Bronchial epithelial cell (primary cell): Measurements from ENCODE around the gene CTAGE9. TPM values are rescaled to one million over a fixed set of nuclear protein-coding genes. Genes with fewer than 3 reads are reported as not detected.
A peak's percentile ranks its signal among the peaks of the same experiment; 100 is the strongest.

Experiments used
- DNase-seq: peaks from one replicate; pipeline ENCODE4 v3.0.0-alpha.2; 2010; ENCODE audit warnings: low read depth
- FAIRE-seq: peaks from 2 replicates; lab custom pipeline; 2011; peaks lifted over from hg19 to GRCh38; lab: Jason Lieb, UNC
- H3K27me3 ChIP-seq: 2 replicates; pipeline ENCODE4 v1.5.1; 2011; ENCODE audit warnings: low read length; ENCODE audit not compliant: control insufficient read depth, insufficient read depth
- H3K36me3 ChIP-seq: 2 replicates; pipeline ENCODE4 v1.5.1; 2011; ENCODE audit warnings: low read length; ENCODE audit not compliant: control insufficient read depth, insufficient read depth
- H3K4me3 ChIP-seq: 2 replicates; pipeline ENCODE4 v1.5.1; 2011; ENCODE audit warnings: mild to moderate bottlenecking, low read depth, low read length, control low read depth
- total RNA-seq: library from RNA; depleted of rRNA; stranded (reverse); fragments of >200 nt; gene quantifications from 2 replicates; pipeline ENCODE4 v1.2.1, GENCODE V29; 2014
- TF ChIP-seq, protein P1 (sequence below): IDR thresholded peaks from 2 replicates; pipeline ENCODE4 v1.5.1; 2011; ENCODE audit warnings: mild to moderate bottlenecking, moderate library complexity, low read length, control low read depth, inconsistent platforms; ENCODE audit not compliant: insufficient read depth, severe bottlenecking

CTAGE9 gene
- total RNA-seq, 1 donor from 2014 or later, result not detected

DNA sequence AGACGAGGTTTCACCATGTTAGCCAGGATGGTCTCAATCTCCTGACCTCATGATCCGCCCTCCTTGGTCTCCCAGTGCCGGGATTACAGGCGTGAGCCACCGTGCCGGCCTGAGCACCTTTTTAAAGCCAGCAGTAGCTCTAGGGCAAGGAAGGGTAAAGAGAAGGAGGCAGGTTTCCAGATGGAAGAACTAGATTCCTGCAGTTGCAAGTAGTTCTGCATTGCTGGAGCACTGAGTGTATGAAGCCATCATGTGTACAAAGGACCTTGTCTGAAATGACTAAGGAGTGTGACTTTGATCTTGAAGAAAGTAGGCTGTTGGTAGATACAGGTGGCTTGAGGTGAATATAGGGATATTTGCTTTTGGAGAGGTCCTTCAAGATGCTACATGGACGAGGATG lies 13.9 kb downstream of the CTAGE9 start:
- no peak for FAIRE-seq
- no peak for DNase-seq
- no peaks in the 10 kb centered on the region for H3K27me3 ChIP-seq
- H3K36me3 ChIP-seq, result no peaks in the 10 kb centered on the region
- H3K4me3 ChIP-seq, result no peak overlapping the region
- TF ChIP-seq, protein P1, sequence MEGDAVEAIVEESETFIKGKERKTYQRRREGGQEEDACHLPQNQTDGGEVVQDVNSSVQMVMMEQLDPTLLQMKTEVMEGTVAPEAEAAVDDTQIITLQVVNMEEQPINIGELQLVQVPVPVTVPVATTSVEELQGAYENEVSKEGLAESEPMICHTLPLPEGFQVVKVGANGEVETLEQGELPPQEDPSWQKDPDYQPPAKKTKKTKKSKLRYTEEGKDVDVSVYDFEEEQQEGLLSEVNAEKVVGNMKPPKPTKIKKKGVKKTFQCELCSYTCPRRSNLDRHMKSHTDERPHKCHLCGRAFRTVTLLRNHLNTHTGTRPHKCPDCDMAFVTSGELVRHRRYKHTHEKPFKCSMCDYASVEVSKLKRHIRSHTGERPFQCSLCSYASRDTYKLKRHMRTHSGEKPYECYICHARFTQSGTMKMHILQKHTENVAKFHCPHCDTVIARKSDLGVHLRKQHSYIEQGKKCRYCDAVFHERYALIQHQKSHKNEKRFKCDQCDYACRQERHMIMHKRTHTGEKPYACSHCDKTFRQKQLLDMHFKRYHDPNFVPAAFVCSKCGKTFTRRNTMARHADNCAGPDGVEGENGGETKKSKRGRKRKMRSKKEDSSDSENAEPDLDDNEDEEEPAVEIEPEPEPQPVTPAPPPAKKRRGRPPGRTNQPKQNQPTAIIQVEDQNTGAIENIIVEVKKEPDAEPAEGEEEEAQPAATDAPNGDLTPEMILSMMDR, result no peak

DNA sequence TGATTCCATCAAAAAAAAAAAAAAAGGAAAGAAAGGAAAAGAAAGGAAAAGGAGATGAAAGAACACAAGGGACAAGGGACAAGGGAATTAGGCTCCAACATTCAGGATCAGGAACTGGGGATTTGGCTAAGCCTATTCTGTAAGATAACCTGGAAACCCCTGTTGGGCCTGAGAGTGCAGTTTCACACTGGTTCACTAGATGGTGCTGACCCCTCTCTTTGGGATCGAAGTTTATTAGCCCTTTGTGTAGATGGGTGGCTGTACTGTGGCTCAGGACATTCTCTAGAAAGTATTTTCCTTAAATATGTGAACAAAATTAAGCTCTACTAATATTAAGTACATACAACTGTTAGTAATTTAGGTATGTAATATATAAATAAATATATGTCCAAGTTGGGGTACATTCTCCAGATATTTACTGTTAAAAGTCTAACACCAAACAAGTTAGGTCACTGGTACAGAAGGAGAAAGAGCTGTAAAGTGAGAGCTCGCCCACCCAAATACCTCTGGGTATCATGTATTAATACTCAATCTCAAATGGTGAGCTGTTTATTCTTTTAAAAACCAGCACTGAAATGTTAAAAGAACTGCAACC lies 15.9 kb downstream of the CTAGE9 start:
- no peaks in the 10 kb centered on the region for H3K27me3 ChIP-seq
- TF ChIP-seq, protein P1, result peak; percentile 83
- FAIRE-seq, result no peak

DNA sequence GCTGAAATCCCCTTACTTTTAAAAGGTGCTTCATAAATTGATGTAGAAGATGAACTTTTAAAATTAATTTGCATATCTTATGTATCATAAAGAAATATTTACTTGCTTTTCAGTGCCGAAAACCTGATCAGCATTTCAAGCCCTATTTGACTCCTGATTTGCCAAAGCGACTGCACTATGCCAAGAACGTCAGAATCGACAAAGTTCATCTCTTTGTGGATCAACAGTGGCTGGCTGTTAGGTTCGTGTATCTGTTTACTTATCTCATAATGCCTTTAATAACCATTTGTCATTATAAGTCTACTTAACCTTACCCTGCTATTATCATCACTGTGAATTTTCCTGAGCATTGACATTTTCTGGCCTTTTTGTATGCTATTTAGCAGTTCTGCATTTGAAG lies 17.4 kb downstream of the CTAGE9 start:
- H3K36me3 ChIP-seq, result no peaks in the 10 kb centered on the region
- no peak overlapping the region for H3K4me3 ChIP-seq
- TF ChIP-seq, protein P1, result no peak
- H3K27me3 ChIP-seq, result no peaks in the 10 kb centered on the region
- FAIRE-seq (no peak), DNase-seq (no peak)

More for the DNA sequence above, 15.9 kb downstream of the CTAGE9 start:
- no peaks in the 10 kb centered on the region for H3K36me3 ChIP-seq
- DNase-seq, result peak; percentile 58
- no peak overlapping the region for H3K4me3 ChIP-seq

DNA sequence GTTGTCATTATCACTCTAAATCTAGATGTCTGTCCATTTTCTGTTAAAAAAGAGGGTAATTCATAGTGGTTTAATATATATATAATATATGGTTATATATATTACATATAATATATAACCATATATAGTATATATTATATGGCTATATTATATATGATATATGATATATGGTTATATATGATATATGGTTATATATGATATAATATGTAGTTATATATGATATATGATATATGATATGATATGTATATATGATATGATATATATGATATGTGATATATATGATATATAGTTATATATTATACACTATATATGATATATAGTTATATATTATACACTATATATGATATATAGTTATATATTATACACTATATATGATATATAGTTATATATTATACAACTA lies 18.2 kb downstream of the CTAGE9 start:
- Histone ChIP-seq H3K36me3 (no peaks in the 10 kb centered on the region), H3K27me3 (no peaks in the 10 kb centered on the region), H3K4me3 (no peak overlapping the region)
- DNase-seq (no peak), FAIRE-seq (no peak)
- TF ChIP-seq, protein P1, result no peak

DNA sequence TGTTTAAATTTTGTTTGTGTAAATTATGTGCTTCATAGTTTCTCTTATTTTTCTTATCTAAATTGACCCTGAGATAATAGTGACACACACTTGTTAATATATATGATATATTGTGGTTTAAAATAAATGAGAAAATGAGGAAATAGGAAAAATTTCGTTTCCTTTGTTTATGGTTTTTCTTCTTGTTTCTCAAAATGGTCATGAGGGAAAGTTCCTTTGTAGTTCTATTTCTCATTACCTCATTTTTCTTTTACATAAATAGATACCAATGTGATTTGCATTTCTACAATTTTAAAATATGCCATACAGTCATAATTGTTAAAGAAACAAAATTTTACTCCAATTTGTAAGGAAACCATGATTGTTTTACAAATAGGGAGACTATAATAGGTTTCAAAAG lies 18.8 kb downstream of the CTAGE9 start:
- Histone ChIP-seq H3K4me3 (no peak overlapping the region), H3K36me3 (no peaks in the 10 kb centered on the region), H3K27me3 (no peaks in the 10 kb centered on the region)
- FAIRE-seq (no peak), DNase-seq (no peak)
- TF ChIP-seq, protein P1, result no peak

DNA sequence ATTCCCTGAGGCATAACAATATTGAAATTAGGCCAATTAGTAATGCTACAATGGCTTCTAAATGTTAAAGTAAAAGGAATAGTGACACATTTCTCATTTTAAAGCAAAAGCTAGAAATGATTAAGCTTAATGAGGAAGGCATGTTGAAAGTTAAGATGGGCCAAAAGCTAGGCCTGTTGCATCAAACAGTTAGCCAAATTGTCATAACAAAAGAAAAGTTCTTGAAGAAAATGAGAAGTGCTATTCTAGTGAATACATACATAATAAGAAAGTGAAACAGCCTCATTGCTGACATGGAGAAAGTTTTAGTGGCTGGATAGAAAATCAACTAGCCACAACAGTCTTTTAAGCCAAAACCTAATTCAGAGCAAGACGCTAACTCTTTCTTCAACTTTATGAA lies 22.5 kb downstream of the CTAGE9 start:
- Histone ChIP-seq H3K4me3 (no peak overlapping the region), H3K27me3 (no peaks in the 10 kb centered on the region), H3K36me3 (no peaks in the 10 kb centered on the region)
- TF ChIP-seq, protein P1, result no peak
- no peak for DNase-seq
- no peak for FAIRE-seq
